ENCODE data around the gene GMPPB. TPM values are rescaled to one million over a fixed set of nuclear protein-coding genes. Genes with fewer than 3 reads are reported as not detected.
"Not testable (repeated sequence)": the region's sequence is repeated elsewhere in the genome, so short reads cannot be mapped to it uniquely, and the experiment has no call there.

GMPPB gene
- polyA plus RNA-seq, 1 donor, result 17.8 TPM

GRCh38 chr3:49703443-49703927 lies 20.3 kb downstream of the GMPPB start:
- Histone ChIP-seq H3K27ac (ENCODE audit: low read length) (no peak overlapping the region), H3K36me3 (ENCODE audit: control insufficient read depth, insufficient read depth, low read length) (peaks cover 86% of the 10 kb centered on the region), H3K9me3 (ENCODE audit: control insufficient read depth, low read depth, low read length) (no peaks in the 10 kb centered on the region), H3K4me3 (ENCODE audit: low read length) (no peak overlapping the region), H3K27me3 (ENCODE audit: control insufficient read depth, insufficient read depth, low read length) (no peaks in the 10 kb centered on the region), H3K4me1 (ENCODE audit: control insufficient read depth, insufficient read depth, low read length) (no peaks in the 10 kb centered on the region)
- WGBS (ENCODE audit: insufficient coverage, low lambda C conversion rate), result no CpG with 5 or more reads among the region's 14 CpGs
- DNase-seq, result peak in 1 of 2 donors; percentile 46

GRCh38 chr3:49702672-49703071 lies 21.1 kb downstream of the GMPPB start:
- WGBS (ENCODE audit: insufficient coverage, low lambda C conversion rate), result no CpG with 5 or more reads among the region's 11 CpGs
- Histone ChIP-seq H3K9me3 (ENCODE audit: control insufficient read depth, low read depth, low read length) (no peaks in the 10 kb centered on the region), H3K4me1 (ENCODE audit: control insufficient read depth, insufficient read depth, low read length) (no peaks in the 10 kb centered on the region), H3K36me3 (ENCODE audit: control insufficient read depth, insufficient read depth, low read length) (peaks cover 88% of the 10 kb centered on the region), H3K4me3 (ENCODE audit: low read length) (no peak overlapping the region), H3K27me3 (ENCODE audit: control insufficient read depth, insufficient read depth, low read length) (no peaks in the 10 kb centered on the region), H3K27ac (ENCODE audit: low read length) (no peak overlapping the region)
- no peak for DNase-seq

GRCh38 chr3:49701388-49702077 lies 22.2 kb downstream of the GMPPB start:
- no peak for DNase-seq
- Histone ChIP-seq H3K36me3 (ENCODE audit: control insufficient read depth, insufficient read depth, low read length) (peaks cover 93% of the 10 kb centered on the region), H3K4me1 (ENCODE audit: control insufficient read depth, insufficient read depth, low read length) (no peaks in the 10 kb centered on the region), H3K4me3 (ENCODE audit: low read length) (no peak overlapping the region), H3K27me3 (ENCODE audit: control insufficient read depth, insufficient read depth, low read length) (no peaks in the 10 kb centered on the region), H3K9me3 (ENCODE audit: control insufficient read depth, low read depth, low read length) (no peaks in the 10 kb centered on the region), H3K27ac (ENCODE audit: low read length) (no peak overlapping the region)
- WGBS (ENCODE audit: insufficient coverage, low lambda C conversion rate), result no CpG with 5 or more reads among the region's 21 CpGs

GRCh38 chr3:49700453-49701128 lies 23.2 kb downstream of the GMPPB start:
- H3K27ac ChIP-seq (ENCODE audit: low read length), result no peak overlapping the region
- H3K4me1 ChIP-seq (ENCODE audit: control insufficient read depth, insufficient read depth, low read length), result no peaks in the 10 kb centered on the region
- H3K27me3 ChIP-seq (ENCODE audit: control insufficient read depth, insufficient read depth, low read length), result no peaks in the 10 kb centered on the region
- no CpG with 5 or more reads among the region's 13 CpGs for WGBS (ENCODE audit: insufficient coverage, low lambda C conversion rate)
- H3K36me3 ChIP-seq (ENCODE audit: control insufficient read depth, insufficient read depth, low read length), result peaks cover 84% of the 10 kb centered on the region
- DNase-seq, result no peak
- no peak overlapping the region for H3K4me3 ChIP-seq (ENCODE audit: low read length)
- H3K9me3 ChIP-seq (ENCODE audit: control insufficient read depth, low read depth, low read length), result no peaks in the 10 kb centered on the region

GRCh38 chr3:49700014-49700413 lies 23.7 kb downstream of the GMPPB start:
- H3K36me3 ChIP-seq (ENCODE audit: control insufficient read depth, insufficient read depth, low read length), result peaks cover 79% of the 10 kb centered on the region
- H3K9me3 ChIP-seq (ENCODE audit: control insufficient read depth, low read depth, low read length), result no peaks in the 10 kb centered on the region
- H3K4me1 ChIP-seq (ENCODE audit: control insufficient read depth, insufficient read depth, low read length), result no peaks in the 10 kb centered on the region
- no peak for DNase-seq
- no peak overlapping the region for H3K4me3 ChIP-seq (ENCODE audit: low read length)
- no CpG with 5 or more reads among the region's 8 CpGs for WGBS (ENCODE audit: insufficient coverage, low lambda C conversion rate)
- H3K27ac ChIP-seq (ENCODE audit: low read length), result no peak overlapping the region
- H3K27me3 ChIP-seq (ENCODE audit: control insufficient read depth, insufficient read depth, low read length), result no peaks in the 10 kb centered on the region

GRCh38 chr3:49699281-49699979 lies 24.3 kb downstream of the GMPPB start:
- Histone ChIP-seq H3K4me1 (ENCODE audit: control insufficient read depth, insufficient read depth, low read length) (no peaks in the 10 kb centered on the region), H3K36me3 (ENCODE audit: control insufficient read depth, insufficient read depth, low read length) (peaks cover 73% of the 10 kb centered on the region), H3K9me3 (ENCODE audit: control insufficient read depth, low read depth, low read length) (no peaks in the 10 kb centered on the region), H3K4me3 (ENCODE audit: low read length) (no peak overlapping the region), H3K27me3 (ENCODE audit: control insufficient read depth, insufficient read depth, low read length) (no peaks in the 10 kb centered on the region), H3K27ac (ENCODE audit: low read length) (no peak overlapping the region)
- no CpG with 5 or more reads among the region's 16 CpGs for WGBS (ENCODE audit: insufficient coverage, low lambda C conversion rate)
- no peak for DNase-seq

GRCh38 chr3:49695350-49696015 lies 28.3 kb downstream of the GMPPB start:
- H3K9me3 ChIP-seq (ENCODE audit: control insufficient read depth, low read depth, low read length); H3K4me3 ChIP-seq (ENCODE audit: low read length); H3K27ac ChIP-seq (ENCODE audit: low read length); H3K4me1 ChIP-seq (ENCODE audit: control insufficient read depth, insufficient read depth, low read length); DNase-seq; H3K27me3 ChIP-seq (ENCODE audit: control insufficient read depth, insufficient read depth, low read length): not testable (repeated sequence)
- H3K36me3 ChIP-seq (ENCODE audit: control insufficient read depth, insufficient read depth, low read length), result peaks cover 35% of the 10 kb centered on the region
- no CpG with 5 or more reads among the region's 4 CpGs for WGBS (ENCODE audit: insufficient coverage, low lambda C conversion rate)

GRCh38 chr3:49694409-49695070 lies 29.2 kb downstream of the GMPPB start:
- no CpG with 5 or more reads among the region's 6 CpGs for WGBS (ENCODE audit: insufficient coverage, low lambda C conversion rate)
- H3K4me3 ChIP-seq (ENCODE audit: low read length), result not testable (repeated sequence)

GRCh38 chr3:49691481-49691880 lies 32.3 kb downstream of the GMPPB start:
- not testable (repeated sequence) for H3K27me3 ChIP-seq (ENCODE audit: control insufficient read depth, insufficient read depth, low read length); H3K4me3 ChIP-seq (ENCODE audit: low read length); H3K27ac ChIP-seq (ENCODE audit: low read length); DNase-seq; H3K9me3 ChIP-seq (ENCODE audit: control insufficient read depth, low read depth, low read length); H3K36me3 ChIP-seq (ENCODE audit: control insufficient read depth, insufficient read depth, low read length); H3K4me1 ChIP-seq (ENCODE audit: control insufficient read depth, insufficient read depth, low read length)
- WGBS (ENCODE audit: insufficient coverage, low lambda C conversion rate), result no CpG with 5 or more reads among the region's 3 CpGs

More at GRCh38 chr3:49694409-49695070, 29.2 kb downstream of the GMPPB start:
- H3K36me3 ChIP-seq (ENCODE audit: control insufficient read depth, insufficient read depth, low read length), result peaks cover 26% of the 10 kb centered on the region
- H3K4me1 ChIP-seq (ENCODE audit: control insufficient read depth, insufficient read depth, low read length); H3K9me3 ChIP-seq (ENCODE audit: control insufficient read depth, low read depth, low read length); H3K27me3 ChIP-seq (ENCODE audit: control insufficient read depth, insufficient read depth, low read length); DNase-seq; H3K27ac ChIP-seq (ENCODE audit: low read length): not testable (repeated sequence)

- H3K27me3 ChIP-seq (ENCODE audit: control insufficient read depth, insufficient read depth, low read length); H3K9me3 ChIP-seq (ENCODE audit: control insufficient read depth, low read depth, low read length); H3K27ac ChIP-seq (ENCODE audit: low read length); H3K36me3 ChIP-seq (ENCODE audit: control insufficient read depth, insufficient read depth, low read length); H3K4me1 ChIP-seq (ENCODE audit: control insufficient read depth, insufficient read depth, low read length); DNase-seq; H3K4me3 ChIP-seq (ENCODE audit: low read length): not testable (repeated sequence)
- no CpG with 5 or more reads among the region's 3 CpGs for WGBS (ENCODE audit: insufficient coverage, low lambda C conversion rate)
These were observed 32.9 kb downstream of the GMPPB start for GRCh38 chr3:49690856-49691255.

All from large intestine (tissue), 3 donors.